Nephron progenitor cell (in vitro differentiated cells): ENCODE results near the gene C6orf89.

ENCODE experiments used
- DNase-seq: peaks from one replicate; pipeline ENCODE4 v3.0.0; 2021
- H3K27ac Mint-ChIP-seq: 2 replicates; pipeline ENCODE4 v1.8.0; 2021; ENCODE audit warnings: mild to moderate bottlenecking, moderate library complexity, mixed read lengths
- H3K27me3 Mint-ChIP-seq: 2 replicates; pipeline ENCODE4 v1.8.0; 2021; ENCODE audit warnings: mild to moderate bottlenecking, low read depth, mixed read lengths; ENCODE audit not compliant: poor library complexity
- H3K36me3 Mint-ChIP-seq: 2 replicates; pipeline ENCODE4 v1.8.0; 2021; ENCODE audit warnings: low read depth, mixed read lengths
- H3K4me1 Mint-ChIP-seq: 2 replicates; pipeline ENCODE4 v1.8.0; 2021; ENCODE audit warnings: mixed read lengths
- H3K4me3 Mint-ChIP-seq: 2 replicates; pipeline ENCODE4 v1.8.0; 2021; ENCODE audit warnings: mild to moderate bottlenecking, moderate library complexity, mixed read lengths
- H3K9me3 Mint-ChIP-seq: 2 replicates; pipeline ENCODE4 v1.8.0; 2021; ENCODE audit warnings: mild to moderate bottlenecking, moderate library complexity, mixed read lengths
- TF ChIP-seq, protein P1 (sequence below): fragments of 200-600 bp; sonication (generic); IDR thresholded peaks from 2 replicates; pipeline ENCODE4 v1.5.0; 2021; ENCODE audit warnings: antibody characterized with exemption

The C6orf89 gene

DNA sequence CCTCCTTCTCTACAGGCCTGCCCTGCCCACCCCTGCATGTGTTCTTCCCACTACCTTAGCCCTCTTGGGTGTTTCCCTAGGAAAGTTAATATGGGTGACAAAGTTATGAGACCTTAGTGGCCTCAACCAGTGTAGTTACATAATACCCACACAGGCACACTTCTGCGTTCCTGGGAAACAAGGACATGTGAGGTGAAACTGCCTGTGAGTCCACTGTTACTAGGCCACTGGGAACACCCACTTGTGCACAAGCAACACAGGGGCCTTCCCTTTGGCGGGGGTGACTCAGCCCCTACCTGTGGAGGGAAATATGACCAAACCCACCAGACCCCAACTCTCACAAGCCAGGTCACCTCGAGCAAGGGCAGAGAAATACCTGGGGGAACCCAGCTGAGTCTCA is 81.5 kb downstream of the C6orf89 start:
- no peak for DNase-seq
- Mint-ChIP-seq H3K36me3 (peaks cover 36% of the 10 kb centered on the region), H3K9me3 (no peaks in the 10 kb centered on the region), H3K27ac (peak overlapping the region; percentile 51), H3K4me3 (no peak overlapping the region), H3K27me3 (peaks cover 3% of the 10 kb centered on the region), H3K4me1 (peaks cover 33% of the 10 kb centered on the region)
- TF ChIP-seq, protein P1, sequence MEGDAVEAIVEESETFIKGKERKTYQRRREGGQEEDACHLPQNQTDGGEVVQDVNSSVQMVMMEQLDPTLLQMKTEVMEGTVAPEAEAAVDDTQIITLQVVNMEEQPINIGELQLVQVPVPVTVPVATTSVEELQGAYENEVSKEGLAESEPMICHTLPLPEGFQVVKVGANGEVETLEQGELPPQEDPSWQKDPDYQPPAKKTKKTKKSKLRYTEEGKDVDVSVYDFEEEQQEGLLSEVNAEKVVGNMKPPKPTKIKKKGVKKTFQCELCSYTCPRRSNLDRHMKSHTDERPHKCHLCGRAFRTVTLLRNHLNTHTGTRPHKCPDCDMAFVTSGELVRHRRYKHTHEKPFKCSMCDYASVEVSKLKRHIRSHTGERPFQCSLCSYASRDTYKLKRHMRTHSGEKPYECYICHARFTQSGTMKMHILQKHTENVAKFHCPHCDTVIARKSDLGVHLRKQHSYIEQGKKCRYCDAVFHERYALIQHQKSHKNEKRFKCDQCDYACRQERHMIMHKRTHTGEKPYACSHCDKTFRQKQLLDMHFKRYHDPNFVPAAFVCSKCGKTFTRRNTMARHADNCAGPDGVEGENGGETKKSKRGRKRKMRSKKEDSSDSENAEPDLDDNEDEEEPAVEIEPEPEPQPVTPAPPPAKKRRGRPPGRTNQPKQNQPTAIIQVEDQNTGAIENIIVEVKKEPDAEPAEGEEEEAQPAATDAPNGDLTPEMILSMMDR, result no peak

DNA sequence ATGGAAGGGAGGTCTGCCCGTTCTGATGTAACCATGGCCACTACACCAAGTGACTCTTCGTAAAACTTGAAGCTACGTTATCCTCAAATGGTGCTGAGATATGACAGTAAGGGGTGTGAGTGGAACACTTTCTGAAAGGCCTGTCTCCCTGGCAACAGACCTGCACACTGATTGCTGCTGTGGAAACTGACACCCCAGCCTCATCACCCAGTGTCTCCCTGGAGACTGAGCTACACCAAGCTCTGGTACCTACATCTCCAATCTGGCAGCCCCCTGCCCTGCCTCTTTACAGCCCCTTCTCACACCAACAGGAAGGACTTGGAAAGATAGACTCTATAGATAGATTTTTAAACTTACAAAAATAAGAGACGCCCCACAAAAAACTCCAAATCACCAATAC is 82.0 kb downstream of the C6orf89 start:
- TF ChIP-seq, protein P1, result no peak
- Mint-ChIP-seq H3K9me3 (no peaks in the 10 kb centered on the region), H3K36me3 (peaks cover 40% of the 10 kb centered on the region), H3K27ac (peak overlapping the region; percentile 77), H3K27me3 (peaks cover 3% of the 10 kb centered on the region), H3K4me3 (no peak overlapping the region), H3K4me1 (peaks cover 35% of the 10 kb centered on the region)
- DNase-seq, result no peak

DNA sequence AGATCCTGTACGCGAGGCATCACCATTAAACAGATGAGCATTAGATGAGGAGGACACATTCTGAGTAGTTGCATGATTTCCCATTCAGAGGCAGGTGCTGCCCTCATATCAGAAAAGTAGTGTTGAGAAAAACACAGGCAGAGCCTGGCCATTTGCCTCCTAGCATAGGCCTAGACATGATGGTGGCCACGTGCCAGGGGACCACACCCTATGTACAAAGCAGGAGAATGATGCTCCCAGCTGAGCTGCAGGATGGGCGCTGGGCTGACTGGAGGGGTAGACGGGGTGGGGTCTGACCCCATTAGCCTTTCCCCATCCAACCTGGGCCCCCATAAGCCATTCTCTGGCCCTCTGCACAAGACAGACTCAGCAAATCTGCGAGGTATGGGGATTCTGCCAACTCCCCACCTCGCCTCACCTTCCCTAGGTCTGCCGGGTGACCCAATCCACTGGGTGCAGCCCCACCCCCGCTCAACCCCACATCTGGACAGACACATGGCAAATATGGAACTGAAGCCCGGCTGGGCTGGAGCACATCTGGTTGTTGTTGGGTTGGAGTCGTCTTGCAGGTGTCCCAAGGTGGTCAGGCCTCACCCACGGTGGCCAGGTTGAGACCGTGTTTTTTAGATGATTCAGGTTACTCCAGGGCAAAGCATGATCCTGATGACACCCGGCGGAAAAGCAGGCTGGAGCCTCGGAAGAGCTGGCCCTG is 82.7 kb downstream of the C6orf89 start:
- peaks cover 45% of the 10 kb centered on the region for H3K36me3 Mint-ChIP-seq
- peak overlapping the region; percentile 77 for H3K27ac Mint-ChIP-seq
- TF ChIP-seq, protein P1, result no peak
- DNase-seq, result no peak
- peaks cover 3% of the 10 kb centered on the region for H3K27me3 Mint-ChIP-seq
- H3K4me1 Mint-ChIP-seq, result peaks cover 33% of the 10 kb centered on the region
- H3K4me3 Mint-ChIP-seq, result no peak overlapping the region
- no peaks in the 10 kb centered on the region for H3K9me3 Mint-ChIP-seq

DNA sequence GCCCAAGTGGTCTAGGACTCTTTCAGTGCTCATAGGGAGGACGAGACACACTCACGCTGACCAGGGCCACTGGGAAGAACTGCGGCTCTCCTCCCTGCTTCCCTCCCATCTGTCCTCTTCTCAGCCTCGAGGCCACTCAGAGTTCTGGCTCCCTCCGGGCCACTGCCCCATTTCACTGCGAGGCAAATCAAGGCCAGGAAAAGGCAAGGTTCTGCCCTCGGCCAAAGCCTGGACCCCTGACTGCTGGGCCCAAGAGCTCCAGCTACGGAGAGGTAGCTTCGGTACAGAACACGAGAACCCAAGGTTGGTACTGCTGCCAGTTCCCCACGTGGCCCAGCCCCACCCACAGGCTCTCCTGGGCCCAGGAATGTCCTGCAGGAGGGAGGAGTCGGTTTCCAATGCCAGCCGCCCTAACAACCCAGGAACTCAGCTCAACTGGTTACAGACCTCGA is 83.5 kb downstream of the C6orf89 start:
- H3K4me1 Mint-ChIP-seq, result peaks cover 31% of the 10 kb centered on the region
- no peaks in the 10 kb centered on the region for H3K9me3 Mint-ChIP-seq
- peaks cover 45% of the 10 kb centered on the region for H3K36me3 Mint-ChIP-seq
- H3K27ac Mint-ChIP-seq, result no peak overlapping the region
- DNase-seq, result no peak
- H3K27me3 Mint-ChIP-seq, result peaks cover 3% of the 10 kb centered on the region
- TF ChIP-seq, protein P1, result no peak
- no peak overlapping the region for H3K4me3 Mint-ChIP-seq

DNA sequence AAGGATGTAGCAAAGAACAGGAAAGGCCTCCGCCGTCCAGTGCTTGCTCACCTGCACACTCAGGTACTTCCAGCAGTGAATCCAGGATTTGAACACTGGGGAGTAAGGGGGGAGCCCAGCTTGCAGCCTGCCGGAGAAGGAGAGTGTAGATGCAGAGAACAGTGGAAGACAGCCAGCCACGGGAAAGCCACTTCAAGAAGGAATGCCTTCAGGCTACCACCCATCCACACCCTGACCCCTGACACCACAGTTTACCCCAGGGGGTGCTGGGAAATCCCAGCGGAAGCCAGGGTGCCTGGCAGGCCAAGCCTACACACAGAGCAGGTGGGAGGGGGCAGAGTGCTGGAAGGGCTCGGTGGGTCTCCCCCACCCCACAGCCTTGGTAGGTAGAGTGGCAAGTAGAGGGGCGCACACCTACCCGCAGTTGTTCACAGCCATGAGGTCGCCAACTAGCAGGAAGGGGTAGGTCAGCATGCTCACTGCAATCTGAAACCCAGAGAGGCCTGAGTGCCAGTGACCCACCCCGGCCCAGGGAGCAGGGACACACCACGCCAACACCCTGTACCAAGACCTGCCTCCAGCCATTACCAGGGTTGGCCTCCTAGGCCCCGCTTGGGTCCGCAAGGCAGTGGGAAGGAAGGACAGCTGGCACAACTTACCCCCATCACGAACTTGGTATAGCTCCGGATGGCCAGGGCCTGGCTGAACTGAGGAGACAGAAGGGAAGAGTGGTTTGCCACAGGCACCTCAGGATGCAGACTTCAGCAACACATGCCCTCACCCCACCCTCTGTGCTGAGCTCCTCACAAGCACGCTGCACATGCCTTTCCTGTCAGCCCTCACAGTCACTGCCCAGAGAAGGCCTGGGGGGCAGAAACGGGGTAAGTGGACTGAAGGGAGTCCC is 84.5 kb downstream of the C6orf89 start:
- TF ChIP-seq, protein P1, result no peak
- H3K27ac Mint-ChIP-seq, result peak overlapping the region; percentile 85
- DNase-seq, result no peak
- H3K9me3 Mint-ChIP-seq, result no peaks in the 10 kb centered on the region
- H3K4me1 Mint-ChIP-seq, result peaks cover 25% of the 10 kb centered on the region
- no peak overlapping the region for H3K4me3 Mint-ChIP-seq
- H3K36me3 Mint-ChIP-seq, result peaks cover 52% of the 10 kb centered on the region
- peaks cover 3% of the 10 kb centered on the region for H3K27me3 Mint-ChIP-seq
